SH-SY5Y (cell line): ENCODE measurements around the gene HIVEP2.

ENCODE experiments used
- GATA2 ChIP-seq: IDR thresholded peaks from 2 replicates; pipeline ENCODE4 v1.6.1; 2011; ENCODE audit warnings: mild to moderate bottlenecking, low read depth, low read length
- GATA3 ChIP-seq: IDR thresholded peaks from 2 replicates; pipeline ENCODE4 v1.6.1; 2011; ENCODE audit warnings: low read depth, mild to moderate bottlenecking, low read length, moderate library complexity

- TF ChIP-seq GATA3 (no peak), GATA2 (no peak)
These were observed 141.9 kb downstream of the HIVEP2 start for GRCh38 chr6:142803032-142803431.
